ENCODE measurements around the gene SFTPB. TPM values are rescaled to one million over a fixed set of nuclear protein-coding genes. Genes with fewer than 3 reads are reported as not detected.
"Not testable (repeated sequence)": the region's sequence is repeated elsewhere in the genome, so short reads cannot be mapped to it uniquely, and the experiment has no call there.

The SFTPB gene
- total RNA-seq, 4 donors from 2014 or later, result 0.25 TPM; not detected in 3

GRCh38 chr2:85678377-85678776, 10.4 kb upstream of the SFTPB start:
- no peak for TF ChIP-seq CTCF (IDR thresholded peaks at IDR 0.05)
- no peak for ATAC-seq (ENCODE audit: low FRiP score)
- no peak for DNase-seq (ENCODE audit: low spot score)

GRCh38 chr2:85675866-85676548, 8.0 kb upstream of the SFTPB start:
- DNase-seq (ENCODE audit: low spot score), result no peak
- ATAC-seq (ENCODE audit: low FRiP score), result no peak
- no peak for TF ChIP-seq CTCF (IDR thresholded peaks at IDR 0.05)

- no peak for TF ChIP-seq CTCF (IDR thresholded peaks at IDR 0.05)
- DNase-seq (ENCODE audit: low spot score) (no peak), ATAC-seq (ENCODE audit: low FRiP score) (no peak)
Observed at GRCh38 chr2:85675427-85675826, 7.4 kb upstream of the SFTPB start.

- ATAC-seq (ENCODE audit: low FRiP score), result no peak
- TF ChIP-seq CTCF (IDR thresholded peaks at IDR 0.05), result no peak
- no peak for DNase-seq (ENCODE audit: low spot score)
Observed at GRCh38 chr2:85674417-85674816, 6.4 kb upstream of the SFTPB start.

- no peak for TF ChIP-seq CTCF (IDR thresholded peaks at IDR 0.05)
- DNase-seq (ENCODE audit: low spot score), result no peak
Observed at GRCh38 chr2:85673716-85674375, 5.8 kb upstream of the SFTPB start.

GRCh38 chr2:85672456-85672855, 4.5 kb upstream of the SFTPB start:
- DNase-seq (ENCODE audit: low spot score) (no peak), ATAC-seq (ENCODE audit: low FRiP score) (no peak)
- no peak for TF ChIP-seq CTCF (IDR thresholded peaks at IDR 0.05)

More at GRCh38 chr2:85673716-85674375, 5.8 kb upstream of the SFTPB start:
- ATAC-seq (ENCODE audit: low FRiP score), result no peak

GRCh38 chr2:85670416-85670815, 2.4 kb upstream of the SFTPB start:
- DNase-seq (ENCODE audit: low spot score); ATAC-seq (ENCODE audit: low FRiP score): not testable (repeated sequence)

All from omental fat pad (tissue), 4 donors.